Activated CD4-positive, alpha-beta T cell treated with anti-CD3 and anti-CD28 coated beads for 1 hour (primary cell): ENCODE measurements around the gene TGFBR3.

Experiments
- DNase-seq: peaks from one replicate; pipeline ENCODE4 v3.0.0-alpha.2; 2020

Gene TGFBR3

DNA sequence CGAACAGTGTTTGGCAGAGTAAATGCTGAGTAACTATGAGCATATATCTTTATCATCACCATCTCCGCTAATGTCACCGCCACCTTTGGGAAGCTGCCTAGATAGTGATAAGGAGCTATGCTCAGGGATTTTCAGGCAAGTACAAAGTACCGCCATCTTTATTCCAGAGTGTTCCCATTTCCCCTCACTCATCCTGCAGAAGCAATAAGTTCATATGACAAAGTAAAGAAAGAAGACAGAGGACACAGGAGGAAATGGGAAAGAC is 89.6 kb downstream of the TGFBR3 start:
- no peak for DNase-seq

- no peak for DNase-seq
Measured at GRCh38 chr1:91795591-91796389, 90.2 kb downstream of the TGFBR3 start.

DNA sequence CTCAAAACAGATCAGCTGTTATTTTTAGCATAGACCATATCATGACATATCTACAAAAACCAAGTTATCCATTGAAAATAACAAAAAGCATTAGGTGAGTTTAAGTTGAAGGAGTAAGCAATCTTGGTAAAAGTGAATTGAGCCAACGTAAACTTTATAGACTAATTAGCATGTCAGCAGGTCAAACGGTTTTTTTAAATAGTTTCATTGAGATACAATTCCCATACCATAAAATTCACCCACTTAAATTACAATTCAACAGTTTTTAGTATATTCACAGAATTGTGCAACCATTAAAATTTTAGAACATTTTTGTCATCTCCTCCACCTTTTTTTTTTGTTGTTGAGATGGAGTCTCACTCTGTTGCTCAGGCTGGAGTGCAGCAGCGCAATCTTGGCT is 92.1 kb downstream of the TGFBR3 start:
- DNase-seq: no peak

- no peak for DNase-seq
Measured at GRCh38 chr1:91793189-91793588, 92.8 kb downstream of the TGFBR3 start.

- DNase-seq: no peak
Measured at GRCh38 chr1:91792489-91793071, 93.4 kb downstream of the TGFBR3 start.

DNA sequence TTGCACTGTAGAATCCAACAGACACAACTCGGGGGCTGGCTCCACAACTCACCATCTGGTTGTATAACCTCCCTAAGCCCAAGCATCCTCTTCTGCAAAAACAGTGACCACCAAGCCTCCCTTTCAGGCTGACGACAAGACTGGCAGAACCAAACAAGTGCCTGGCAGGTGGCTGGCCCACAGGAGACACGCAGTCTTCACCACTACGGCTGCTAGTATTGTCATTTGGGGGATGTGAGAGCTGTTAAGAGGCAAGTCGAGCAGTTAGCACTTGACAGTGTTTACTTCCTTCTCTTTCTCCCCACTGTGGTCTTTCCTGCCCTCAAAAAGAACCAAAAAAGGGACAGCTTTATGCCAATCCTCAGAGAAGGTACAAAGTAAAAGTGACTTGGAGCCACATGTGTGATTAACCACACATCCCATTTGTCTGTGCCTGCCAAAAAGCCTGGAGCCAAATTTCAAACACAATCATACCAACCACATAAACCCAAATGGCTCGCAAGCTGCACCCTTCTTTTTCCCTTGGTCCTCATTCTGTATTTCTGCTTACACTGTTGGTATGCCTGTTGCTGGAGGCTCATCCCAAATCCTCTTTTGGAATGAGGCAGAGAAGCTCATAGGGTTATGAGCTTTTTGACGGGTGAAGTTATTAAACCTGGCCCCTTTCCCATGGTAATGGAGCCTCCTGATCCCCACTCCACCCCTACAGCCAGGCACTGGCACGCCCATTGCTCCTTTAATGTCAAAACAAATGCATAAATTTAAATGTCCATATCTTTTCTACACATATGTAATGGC is 94.1 kb downstream of the TGFBR3 start:
- no peak for DNase-seq

GRCh38 chr1:91791103-91791502 is 94.8 kb downstream of the TGFBR3 start:
- no peak for DNase-seq

DNA sequence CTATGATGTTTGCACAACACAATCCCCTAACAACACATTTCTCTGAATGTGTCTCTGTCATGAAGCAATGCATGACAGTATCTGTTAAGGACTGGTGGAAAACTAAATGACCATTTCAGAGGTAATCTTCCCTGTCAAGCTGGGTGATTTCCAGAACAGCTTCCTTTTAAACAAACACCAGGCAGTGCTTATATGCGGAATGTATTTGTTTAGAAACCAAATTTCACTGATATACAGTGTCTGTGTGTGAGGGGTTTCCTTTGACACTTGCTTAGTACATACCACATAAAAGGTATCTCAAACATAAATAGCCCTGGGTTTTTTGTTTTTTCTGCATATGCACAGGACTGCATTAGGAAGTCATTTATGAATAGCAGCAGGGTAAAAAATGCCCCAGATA is 95.6 kb downstream of the TGFBR3 start:
- no peak for DNase-seq

GRCh38 chr1:91789273-91789997 is 96.5 kb downstream of the TGFBR3 start:
- no peak for DNase-seq

GRCh38 chr1:91787919-91788318 is 98.0 kb downstream of the TGFBR3 start:
- DNase-seq: no peak

GRCh38 chr1:91784616-91785015 is 101.3 kb downstream of the TGFBR3 start:
- DNase-seq: no peak

DNA sequence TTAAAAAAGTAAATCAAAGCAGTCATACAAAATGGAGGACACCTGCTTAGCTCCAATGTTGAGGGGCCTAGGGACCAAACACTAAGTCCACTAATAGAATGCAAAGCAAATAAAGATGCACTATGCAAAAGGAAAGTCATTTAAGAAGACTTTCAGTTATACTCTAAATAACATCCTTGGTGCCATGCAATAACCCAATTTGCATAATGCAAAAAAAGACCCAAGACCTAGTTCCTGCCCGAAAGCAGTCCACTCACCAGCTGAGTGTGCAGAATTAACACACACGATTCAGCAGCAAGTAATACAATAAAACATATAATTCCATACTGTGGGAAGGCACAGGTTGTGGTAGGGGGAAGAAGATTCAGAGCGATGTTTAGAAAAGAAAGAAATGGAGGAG is 101.8 kb downstream of the TGFBR3 start:
- DNase-seq: no peak

- DNase-seq: no peak
Measured at GRCh38 chr1:91783423-91784170, 102.4 kb downstream of the TGFBR3 start.

GRCh38 chr1:91781901-91782622 is 103.9 kb downstream of the TGFBR3 start:
- no peak for DNase-seq

GRCh38 chr1:91781371-91781825 is 104.6 kb downstream of the TGFBR3 start:
- no peak for DNase-seq

DNA sequence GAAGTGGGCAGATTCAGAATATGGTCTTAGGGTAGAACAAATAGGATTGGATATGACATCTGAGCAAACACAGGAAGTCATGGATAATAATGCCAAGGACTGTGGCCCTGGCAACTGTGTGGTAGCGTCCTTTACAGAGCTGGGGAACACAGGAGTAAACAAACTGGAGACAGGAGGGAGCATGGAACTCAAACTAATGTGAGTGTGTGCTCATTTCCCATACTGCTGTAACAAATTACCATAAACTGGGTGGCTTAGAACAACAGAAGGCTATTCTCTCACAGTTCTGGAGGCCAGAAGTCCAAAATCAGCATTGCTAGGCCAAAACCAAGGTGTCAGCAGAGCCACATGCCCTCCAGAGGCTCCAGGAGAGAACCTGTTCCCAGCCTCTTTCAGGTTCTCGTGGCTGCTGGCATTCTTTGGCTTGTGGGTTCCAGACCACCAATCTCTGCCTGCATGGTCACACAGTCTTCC is 106.4 kb downstream of the TGFBR3 start:
- no peak for DNase-seq

- DNase-seq: no peak
Measured at GRCh38 chr1:91778964-91779363, 107.0 kb downstream of the TGFBR3 start.

DNA sequence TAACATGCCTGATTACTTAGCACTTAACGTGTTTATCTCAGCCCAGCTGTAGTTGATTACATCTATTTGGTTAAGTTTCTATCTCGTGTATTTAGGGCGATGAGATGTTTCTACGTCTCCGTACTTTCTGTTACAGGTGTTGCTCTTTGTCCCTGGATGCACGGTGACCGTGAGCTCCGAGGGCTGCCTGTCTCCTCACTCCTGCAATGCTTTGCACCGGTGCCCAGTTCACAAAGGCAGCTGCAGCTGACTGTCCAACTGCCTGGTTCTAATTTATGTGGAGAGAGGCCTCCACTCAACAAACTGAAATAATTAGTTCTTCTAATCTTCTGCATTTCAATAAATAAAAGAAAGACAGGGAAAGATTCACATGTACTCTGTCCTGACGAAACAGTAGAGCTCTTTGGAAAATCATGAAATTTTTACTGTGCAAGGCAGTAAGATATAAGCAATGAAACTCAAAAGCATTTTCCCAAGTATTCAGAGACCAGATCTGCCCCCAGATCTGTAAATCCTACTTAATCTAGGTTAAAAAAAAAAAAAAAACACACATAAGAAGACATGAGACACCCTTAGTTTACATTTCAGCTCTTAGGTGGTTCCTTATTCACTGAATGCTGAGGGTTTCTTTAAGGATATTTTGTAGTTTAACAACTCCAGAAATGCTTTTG is 108.2 kb downstream of the TGFBR3 start:
- no peak for DNase-seq

GRCh38 chr1:91777196-91777595 is 108.8 kb downstream of the TGFBR3 start:
- no peak for DNase-seq

DNA sequence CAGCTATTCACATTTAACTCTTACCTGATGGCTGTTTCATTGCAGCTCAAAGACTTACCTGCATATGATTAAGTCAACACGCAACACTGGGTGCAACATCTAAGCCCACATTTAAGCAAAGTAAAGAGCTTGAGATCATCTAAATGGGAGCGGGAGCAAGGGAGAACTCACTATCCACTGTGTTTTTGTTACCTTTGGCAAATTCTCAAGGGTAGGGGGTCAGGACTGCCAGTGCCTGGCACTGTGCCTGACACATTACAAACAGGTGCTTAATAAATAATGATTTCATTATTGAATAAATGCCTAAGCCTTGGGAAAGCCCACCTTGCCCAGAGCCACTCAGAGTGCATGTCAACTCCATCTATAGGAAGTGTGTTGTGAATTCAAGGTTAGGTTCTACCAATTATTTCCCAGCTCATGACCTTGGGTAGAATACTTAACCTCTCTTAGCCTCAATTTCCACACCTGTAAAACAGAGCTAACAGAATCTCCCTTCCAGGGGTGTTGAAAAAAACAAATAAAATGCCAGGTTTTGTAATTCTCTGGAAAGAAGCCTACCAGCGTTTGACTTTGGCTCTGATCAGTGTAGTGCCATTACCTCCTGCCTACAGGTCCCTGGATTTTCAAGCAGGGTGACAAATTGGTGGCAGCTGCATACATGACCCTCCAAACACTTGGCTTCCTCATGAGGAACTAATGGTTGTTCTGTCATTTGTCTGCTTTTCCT is 109.7 kb downstream of the TGFBR3 start:
- no peak for DNase-seq

DNA sequence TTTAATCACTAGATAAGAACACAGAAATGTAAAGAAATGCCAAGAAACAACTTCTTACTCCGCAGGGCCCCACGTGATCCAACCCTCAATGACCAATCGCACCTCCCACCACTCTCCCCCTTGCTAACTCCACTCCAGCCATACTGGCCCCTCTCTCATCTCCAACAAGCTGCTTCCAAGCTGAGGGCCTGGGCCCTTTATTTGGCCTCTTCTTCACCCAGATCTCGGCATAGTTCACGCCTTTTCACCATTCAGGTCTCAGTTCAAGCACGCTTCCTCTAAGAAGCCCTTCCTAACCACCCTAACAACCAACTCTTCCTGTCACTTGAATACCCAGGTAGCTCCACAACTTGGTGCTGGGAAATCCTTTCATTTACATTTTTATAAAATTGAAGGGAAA is 110.7 kb downstream of the TGFBR3 start:
- no peak for DNase-seq
